Islet precursor cell (in vitro differentiated cells): ENCODE measurements around the gene MUC5AC.
A peak's percentile ranks its signal among the peaks of the same experiment; 100 is the strongest.

Source experiments
- DNase-seq: peaks from one replicate; pipeline ENCODE4 v3.0.0-alpha.2; 2018

MUC5AC gene

GRCh38 chr11:1228921-1229451, 71.2 kb downstream of the MUC5AC start:
- peak; percentile 38 for DNase-seq

GRCh38 chr11:1229471-1230120, 71.8 kb downstream of the MUC5AC start:
- peak; percentile 45 for DNase-seq

GRCh38 chr11:1230121-1230455, 72.3 kb downstream of the MUC5AC start:
- DNase-seq = peak; percentile 40

GRCh38 chr11:1230456-1231395, 73.0 kb downstream of the MUC5AC start:
- peak; percentile 51 for DNase-seq

- DNase-seq = peak; percentile 44
Observed at GRCh38 chr11:1231396-1232020, 73.8 kb downstream of the MUC5AC start.

- DNase-seq = peak; percentile 37
Observed at GRCh38 chr11:1232021-1232882, 74.5 kb downstream of the MUC5AC start.

GRCh38 chr11:1232883-1233321, 75.1 kb downstream of the MUC5AC start:
- DNase-seq = peak; percentile 49

GRCh38 chr11:1233351-1234053, 75.7 kb downstream of the MUC5AC start:
- DNase-seq = peak; percentile 45

GRCh38 chr11:1234054-1234720, 76.4 kb downstream of the MUC5AC start:
- DNase-seq = peak; percentile 45

- peak; percentile 50 for DNase-seq
Observed at GRCh38 chr11:1234771-1235305, 77.1 kb downstream of the MUC5AC start.

- DNase-seq = peak; percentile 59
Observed at GRCh38 chr11:1235306-1235900, 77.7 kb downstream of the MUC5AC start.

- DNase-seq = no peak
Observed at GRCh38 chr11:1235901-1236315, 78.2 kb downstream of the MUC5AC start.

- peak; percentile 44 for DNase-seq
Observed at GRCh38 chr11:1236316-1237127, 78.8 kb downstream of the MUC5AC start.

GRCh38 chr11:1237128-1237580, 79.4 kb downstream of the MUC5AC start:
- DNase-seq = peak; percentile 42

- no peak for DNase-seq
Observed at GRCh38 chr11:1237851-1238250, 80.1 kb downstream of the MUC5AC start.

- DNase-seq = peak; percentile 83
Observed at GRCh38 chr11:1238767-1239595, 81.2 kb downstream of the MUC5AC start.

- no peak for DNase-seq
Observed at GRCh38 chr11:1239596-1240205, 81.9 kb downstream of the MUC5AC start.

- DNase-seq = no peak
Observed at GRCh38 chr11:1240771-1241170, 83.0 kb downstream of the MUC5AC start.
